ENCODE data around the gene HEYL. TPM values are rescaled to one million over a fixed set of nuclear protein-coding genes. Genes with fewer than 3 reads are reported as not detected.

The HEYL gene
- total and polyA plus RNA-seq, 2 of the 8 experiments (the other 6 are each of a cell fraction or from before 2014, with no cell fraction given), result 1.8 to 3.1 TPM

DNA sequence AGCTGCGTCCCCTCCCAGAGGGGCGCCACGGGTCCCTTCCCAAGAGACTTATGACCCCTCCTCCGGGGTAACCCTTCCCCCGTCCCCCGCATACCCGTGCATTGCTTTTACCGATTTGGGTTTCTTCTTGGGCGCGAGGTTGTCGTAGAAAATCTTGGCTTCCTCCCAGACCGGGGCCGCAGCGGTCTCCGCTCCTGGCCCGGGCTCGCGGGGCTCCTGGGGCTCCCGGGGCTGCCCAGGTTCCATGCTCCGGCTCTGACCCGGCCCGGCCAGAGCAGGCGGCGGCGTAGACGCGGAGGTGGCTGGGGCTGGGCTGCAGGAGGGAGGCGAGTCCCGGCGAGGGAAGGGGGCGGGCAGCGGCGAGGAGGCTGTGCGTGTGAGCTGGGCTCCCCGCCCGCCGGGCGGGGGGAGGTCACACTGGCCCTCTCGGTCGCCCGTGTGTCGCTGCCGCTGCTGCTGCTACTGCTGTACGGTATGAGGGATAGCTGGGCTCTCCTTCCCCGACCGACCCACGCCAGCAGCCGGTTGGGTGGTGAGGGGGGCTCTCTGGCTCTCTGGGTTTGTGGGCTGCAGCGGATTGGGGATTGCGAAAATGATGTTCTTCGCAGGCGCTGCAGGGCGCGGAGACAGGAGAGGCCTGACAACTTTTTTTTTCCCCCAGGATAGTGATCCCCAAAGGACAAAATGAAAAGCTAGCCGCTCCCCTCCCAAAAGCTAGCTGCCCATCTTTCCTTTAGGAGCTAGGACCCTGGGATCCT, 32.5 kb upstream of the HEYL start, which contains the start of gene NT5C1A (continued):
- TF ChIP-seq, protein P1, sequence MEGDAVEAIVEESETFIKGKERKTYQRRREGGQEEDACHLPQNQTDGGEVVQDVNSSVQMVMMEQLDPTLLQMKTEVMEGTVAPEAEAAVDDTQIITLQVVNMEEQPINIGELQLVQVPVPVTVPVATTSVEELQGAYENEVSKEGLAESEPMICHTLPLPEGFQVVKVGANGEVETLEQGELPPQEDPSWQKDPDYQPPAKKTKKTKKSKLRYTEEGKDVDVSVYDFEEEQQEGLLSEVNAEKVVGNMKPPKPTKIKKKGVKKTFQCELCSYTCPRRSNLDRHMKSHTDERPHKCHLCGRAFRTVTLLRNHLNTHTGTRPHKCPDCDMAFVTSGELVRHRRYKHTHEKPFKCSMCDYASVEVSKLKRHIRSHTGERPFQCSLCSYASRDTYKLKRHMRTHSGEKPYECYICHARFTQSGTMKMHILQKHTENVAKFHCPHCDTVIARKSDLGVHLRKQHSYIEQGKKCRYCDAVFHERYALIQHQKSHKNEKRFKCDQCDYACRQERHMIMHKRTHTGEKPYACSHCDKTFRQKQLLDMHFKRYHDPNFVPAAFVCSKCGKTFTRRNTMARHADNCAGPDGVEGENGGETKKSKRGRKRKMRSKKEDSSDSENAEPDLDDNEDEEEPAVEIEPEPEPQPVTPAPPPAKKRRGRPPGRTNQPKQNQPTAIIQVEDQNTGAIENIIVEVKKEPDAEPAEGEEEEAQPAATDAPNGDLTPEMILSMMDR (IDR thresholded peaks at IDR 0.05; ENCODE audit: control extremely low read depth in 1 of 3, insufficient read depth in 1 of 3, low read depth in 1 of 3, low read length in 3 of 3), result no peak
- no peak for TF ChIP-seq RNF2 (IDR thresholded peaks at IDR 0.05; ENCODE audit: borderline replicate concordance, low read depth, low read length, missing control alignments, poor library complexity, severe bottlenecking)
- no peak for TF ChIP-seq GABPA (IDR thresholded peaks at IDR 0.05; ENCODE audit: borderline replicate concordance, insufficient read depth, low read length)
- TF ChIP-seq KDM5A (IDR thresholded peaks at IDR 0.05; ENCODE audit: low read length), result no peak
- no peak for TF ChIP-seq RFX5 (IDR thresholded peaks at IDR 0.05; ENCODE audit: borderline replicate concordance, low read depth, low read length)
